Stimulated activated CD4-positive, alpha-beta T cell treated with anti-CD3 and anti-CD28 coated beads, Interleukin-4, amount 100 ng/mL, for 48 hours (primary cell): ENCODE results near the gene C15orf40.
"Not testable (repeated sequence)": the region's sequence is repeated elsewhere in the genome, so short reads cannot be mapped to it uniquely, and the experiment has no call there.

ENCODE experiments used
- DNase-seq, 2 donors: peaks; one replicate each; pipeline ENCODE4 v3.0.0-alpha.2; 2020; ENCODE audit warnings: low read depth in 2 of 2

Gene C15orf40

GRCh38 chr15:83011271-83012075 lies at the start of gene C15orf40:
Gene C15orf40 (minus strand): TSS chr15:83011639. CDS start chr15:83011607, 32 bp downstream.
- peak; percentile 64 to 81 for DNase-seq

DNA sequence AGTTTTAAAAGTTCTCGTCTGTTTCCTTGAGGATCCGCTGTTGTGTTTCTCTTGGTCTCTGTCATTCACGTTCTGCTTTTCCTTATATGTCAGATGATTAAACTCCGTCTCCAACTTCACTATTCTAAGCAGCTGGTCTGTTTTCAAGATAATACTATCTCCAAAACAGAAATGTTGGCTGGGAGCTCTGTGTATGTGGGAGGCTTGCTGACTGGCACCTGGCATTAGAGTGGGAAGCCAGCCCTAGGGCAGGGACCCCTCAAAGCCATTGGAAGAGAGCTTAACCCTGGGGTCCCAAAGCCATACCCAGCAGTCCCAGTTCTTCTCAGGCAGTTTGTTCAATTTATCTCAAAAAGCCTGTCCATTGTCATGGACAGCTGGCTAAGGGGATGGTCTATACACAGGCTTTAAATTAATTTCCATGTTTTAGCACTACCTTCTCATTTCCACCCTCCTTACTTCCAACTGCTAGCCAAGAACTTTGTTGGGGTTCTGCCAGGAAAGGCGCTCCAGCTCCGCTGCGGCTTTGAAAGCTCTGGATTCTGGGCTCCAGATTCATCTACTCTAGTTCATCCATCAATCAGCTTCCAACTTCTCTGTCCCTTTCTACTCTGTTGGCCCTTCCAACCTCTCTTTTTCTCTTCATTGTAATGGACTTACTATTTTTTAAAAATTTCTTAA lies 46.4 kb upstream of the C15orf40 start:
- DNase-seq: no peak

GRCh38 chr15:83057002-83057401 lies 45.6 kb upstream of the C15orf40 start:
- no peak for DNase-seq

- no peak for DNase-seq
These were observed 41.7 kb upstream of the C15orf40 start for GRCh38 chr15:83053151-83053550.

GRCh38 chr15:83046558-83047127 lies 35.2 kb upstream of the C15orf40 start:
- no peak for DNase-seq

DNA sequence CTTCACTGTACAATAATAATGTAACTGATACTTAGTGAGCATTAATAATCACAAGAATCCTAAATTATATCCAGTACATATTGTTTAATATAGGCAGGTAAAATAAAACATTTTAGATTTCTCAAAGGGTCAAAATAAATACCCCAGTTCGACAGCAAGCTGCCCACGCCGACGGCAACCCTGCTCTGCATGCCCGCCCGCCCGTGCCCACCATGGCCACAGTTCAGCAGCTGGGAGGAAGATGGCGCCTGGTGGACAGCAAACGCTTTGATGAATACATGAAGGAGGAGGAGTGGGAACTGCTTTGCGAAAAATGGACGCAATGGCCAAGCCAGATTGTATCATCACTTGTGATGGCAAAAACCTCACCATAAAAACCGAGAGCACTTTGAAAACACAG lies 32.7 kb upstream of the C15orf40 start:
- DNase-seq: no peak

GRCh38 chr15:83039206-83039605 lies 27.8 kb upstream of the C15orf40 start:
- DNase-seq: no peak

GRCh38 chr15:83036253-83036652 lies 24.8 kb upstream of the C15orf40 start:
- DNase-seq: no peak

GRCh38 chr15:83031234-83031633 lies 19.8 kb upstream of the C15orf40 start:
- not testable (repeated sequence) for DNase-seq

GRCh38 chr15:83030021-83030420 lies 18.6 kb upstream of the C15orf40 start:
- DNase-seq: no peak

DNA sequence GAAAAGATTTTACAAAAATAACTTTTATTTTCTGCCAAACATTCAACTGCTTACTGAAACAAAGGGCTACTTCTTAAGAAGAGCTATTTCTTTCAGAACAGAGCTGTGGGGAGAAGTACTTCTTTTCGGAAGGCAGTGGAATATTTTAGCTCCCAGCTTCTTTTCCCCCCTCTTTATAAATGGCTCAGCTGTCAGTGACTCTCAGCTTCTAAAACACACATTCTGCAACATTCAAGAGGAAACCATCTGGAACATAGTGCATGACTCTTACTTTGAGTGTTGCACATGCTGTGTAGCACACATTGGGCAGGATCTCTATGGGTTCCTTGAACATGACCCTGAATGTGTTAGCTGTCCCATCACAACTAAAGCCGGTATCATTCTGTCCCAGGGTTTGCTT lies 7.0 kb upstream of the C15orf40 start:
- no peak for DNase-seq

GRCh38 chr15:83016906-83017305 lies 5.5 kb upstream of the C15orf40 start:
- DNase-seq: no peak

GRCh38 chr15:83015361-83015760 lies 3.9 kb upstream of the C15orf40 start:
- DNase-seq: no peak

DNA sequence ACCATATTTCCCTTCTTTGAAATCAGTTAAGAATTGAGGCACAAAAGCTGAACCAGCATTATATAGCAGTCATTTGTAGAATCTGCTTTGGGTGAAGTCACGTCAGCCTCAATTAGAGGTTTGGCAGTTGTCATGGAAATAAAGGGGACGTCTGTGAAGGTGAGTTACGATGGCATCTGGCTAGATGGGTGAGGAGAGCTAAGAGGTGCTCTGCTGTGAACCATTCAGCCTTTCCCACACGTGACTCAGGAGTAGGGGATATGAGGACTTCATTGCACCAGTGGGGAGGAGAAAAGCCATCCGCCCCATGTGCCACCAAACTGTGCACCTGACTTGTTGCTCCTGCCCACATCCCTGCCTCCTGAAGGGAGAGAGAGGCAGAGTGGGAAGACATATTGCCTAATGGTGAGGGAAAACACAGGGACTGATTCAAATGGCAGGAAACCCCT lies 2.8 kb upstream of the C15orf40 start:
- DNase-seq: no peak

GRCh38 chr15:83012636-83013035 lies 1.2 kb upstream of the C15orf40 start:
- DNase-seq: no peak

GRCh38 chr15:83012076-83012426 lies 612 bp upstream of the C15orf40 start:
- no peak for DNase-seq

- peak; percentile 71 to 77 for DNase-seq
These were observed 649 bp downstream of the C15orf40 start for GRCh38 chr15:83010709-83011270.

GRCh38 chr15:83000672-83001031 lies 10.8 kb downstream of the C15orf40 start:
- DNase-seq: not testable (repeated sequence)

DNA sequence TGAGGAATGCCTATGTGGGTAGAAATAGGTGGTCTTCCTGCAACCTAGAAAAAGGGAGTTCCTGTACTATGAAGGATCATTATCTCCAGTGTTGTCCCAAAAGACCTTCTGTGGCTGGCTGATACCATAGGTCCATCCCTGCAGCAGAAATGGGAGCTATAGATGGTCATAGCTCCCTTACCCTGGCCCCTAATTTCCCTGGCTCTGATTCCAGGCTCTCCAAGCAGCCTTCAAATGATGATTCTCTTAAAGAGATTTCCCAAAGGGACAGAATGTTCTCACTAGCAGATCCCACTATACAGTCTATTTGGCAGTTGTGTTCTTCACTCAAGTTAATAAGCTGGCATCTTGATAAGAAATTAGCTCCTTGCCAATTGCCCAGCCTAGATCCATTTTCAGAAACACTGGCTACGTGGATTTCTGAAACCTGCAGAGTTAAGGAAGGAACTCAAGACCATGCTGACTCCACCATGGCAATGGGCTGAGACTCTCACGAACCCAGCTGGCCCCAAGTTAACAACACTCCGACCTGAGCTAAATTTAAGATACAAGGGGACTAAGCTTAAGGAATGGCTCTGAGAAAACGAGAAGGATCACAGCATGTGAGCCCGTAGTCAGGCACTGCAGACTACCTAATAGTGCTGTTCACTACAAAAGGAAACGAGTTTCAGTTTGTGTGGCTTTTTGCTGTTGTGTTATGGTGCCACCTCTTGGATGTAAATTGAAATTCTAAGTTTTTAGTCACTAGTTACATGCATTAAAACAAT lies 11.4 kb downstream of the C15orf40 start:
- DNase-seq: no peak

DNA sequence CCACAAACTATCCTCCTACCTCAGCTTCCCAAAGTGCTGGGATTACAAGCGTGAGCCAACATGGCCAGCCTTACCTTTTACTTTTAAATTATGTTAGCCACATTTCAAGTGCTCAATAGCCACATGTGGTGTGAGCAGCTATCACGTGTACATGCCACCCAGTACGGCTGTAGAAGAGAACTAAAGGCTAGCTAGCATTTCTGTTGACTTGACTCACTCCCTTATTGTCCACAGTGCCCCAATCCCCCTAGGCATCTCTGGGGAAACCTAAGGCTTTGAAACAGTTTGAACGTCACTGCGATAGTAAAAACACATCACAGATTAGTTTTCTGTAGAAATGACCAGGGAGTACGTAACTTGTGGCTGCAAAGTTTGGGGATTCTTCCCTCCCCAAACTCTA lies 12.0 kb downstream of the C15orf40 start:
- DNase-seq: no peak

DNA sequence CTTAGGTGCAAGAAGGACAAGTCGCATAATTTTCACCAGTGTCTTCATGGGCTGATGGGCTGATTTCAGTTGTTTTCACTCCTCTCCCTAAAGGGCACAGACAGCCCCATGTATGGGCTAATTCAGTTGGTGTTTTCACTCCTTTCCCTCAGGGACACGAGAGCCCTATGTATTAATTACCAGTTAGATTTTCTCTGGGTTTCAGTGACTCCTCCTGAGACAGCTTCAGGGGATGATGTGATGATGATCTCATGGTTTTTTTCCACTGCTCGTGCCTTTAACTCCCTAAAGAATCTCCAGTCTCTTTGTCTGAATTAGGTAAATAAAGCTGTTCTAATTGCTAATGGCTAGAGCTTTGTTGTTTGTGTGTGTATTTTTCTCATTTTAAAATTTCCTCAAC lies 15.5 kb downstream of the C15orf40 start:
- no peak for DNase-seq

- no peak for DNase-seq
These were observed 16.4 kb downstream of the C15orf40 start for GRCh38 chr15:82995076-82995475.
